Stimulated activated naive CD8-positive, alpha-beta T cell treated with anti-CD3 and anti-CD28 coated beads, Interleukin-15, Interleukin-2, amounts not matched to agents 100 U/mL and 50 U/mL, for 24 hours (primary cell): ENCODE results near the gene POFUT2.
"Not testable (repeated sequence)": the region's sequence is repeated elsewhere in the genome, so short reads cannot be mapped to it uniquely, and the experiment has no call there.

Experiments
- ATAC-seq: fragments of 150-1000 bp; cut with Tn5 transposase; one replicate; pipeline ENCODE4 v1.10.0; 2021
- DNase-seq: peaks from one replicate; pipeline ENCODE4 v3.0.0; 2021

POFUT2 gene

DNA sequence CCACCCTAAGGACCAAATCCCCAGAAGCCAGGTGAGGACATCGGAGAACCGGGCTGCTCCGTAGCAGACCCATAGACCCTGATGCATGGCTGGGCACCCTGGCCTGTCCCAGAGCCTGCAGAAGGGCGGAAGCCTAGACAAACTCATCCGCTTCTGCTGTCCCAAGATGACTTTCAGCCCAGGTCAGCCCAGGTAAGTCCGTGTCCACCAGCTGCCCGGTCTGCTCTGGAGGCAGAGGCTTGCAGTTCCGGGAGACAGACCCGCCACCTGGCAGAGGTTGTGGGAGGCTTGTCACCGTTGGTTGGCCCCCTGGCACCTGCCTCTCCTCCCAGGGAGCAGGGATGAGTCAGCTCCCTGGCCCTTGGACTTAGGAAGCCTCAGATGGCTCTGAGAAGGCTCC, 22.8 kb upstream of the POFUT2 start:
- DNase-seq (no peak), ATAC-seq (no peak)

DNA sequence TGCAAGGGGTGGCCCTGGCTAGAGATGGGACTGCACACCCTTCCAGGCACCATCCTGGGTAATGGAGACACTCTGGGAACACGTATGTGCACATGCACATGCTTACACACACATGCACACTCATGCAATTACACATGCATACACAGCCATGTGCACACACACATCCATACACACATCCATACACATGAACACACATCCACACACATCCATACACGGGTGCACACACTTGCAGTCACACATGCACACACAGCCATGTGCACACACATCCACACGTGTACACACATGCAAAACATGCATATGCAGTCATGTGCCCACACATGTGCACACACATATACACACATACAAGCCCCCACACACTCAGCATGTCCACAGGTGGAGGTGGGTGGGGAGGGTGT, 22.3 kb upstream of the POFUT2 start:
- no peak for DNase-seq
- ATAC-seq, result no peak

DNA sequence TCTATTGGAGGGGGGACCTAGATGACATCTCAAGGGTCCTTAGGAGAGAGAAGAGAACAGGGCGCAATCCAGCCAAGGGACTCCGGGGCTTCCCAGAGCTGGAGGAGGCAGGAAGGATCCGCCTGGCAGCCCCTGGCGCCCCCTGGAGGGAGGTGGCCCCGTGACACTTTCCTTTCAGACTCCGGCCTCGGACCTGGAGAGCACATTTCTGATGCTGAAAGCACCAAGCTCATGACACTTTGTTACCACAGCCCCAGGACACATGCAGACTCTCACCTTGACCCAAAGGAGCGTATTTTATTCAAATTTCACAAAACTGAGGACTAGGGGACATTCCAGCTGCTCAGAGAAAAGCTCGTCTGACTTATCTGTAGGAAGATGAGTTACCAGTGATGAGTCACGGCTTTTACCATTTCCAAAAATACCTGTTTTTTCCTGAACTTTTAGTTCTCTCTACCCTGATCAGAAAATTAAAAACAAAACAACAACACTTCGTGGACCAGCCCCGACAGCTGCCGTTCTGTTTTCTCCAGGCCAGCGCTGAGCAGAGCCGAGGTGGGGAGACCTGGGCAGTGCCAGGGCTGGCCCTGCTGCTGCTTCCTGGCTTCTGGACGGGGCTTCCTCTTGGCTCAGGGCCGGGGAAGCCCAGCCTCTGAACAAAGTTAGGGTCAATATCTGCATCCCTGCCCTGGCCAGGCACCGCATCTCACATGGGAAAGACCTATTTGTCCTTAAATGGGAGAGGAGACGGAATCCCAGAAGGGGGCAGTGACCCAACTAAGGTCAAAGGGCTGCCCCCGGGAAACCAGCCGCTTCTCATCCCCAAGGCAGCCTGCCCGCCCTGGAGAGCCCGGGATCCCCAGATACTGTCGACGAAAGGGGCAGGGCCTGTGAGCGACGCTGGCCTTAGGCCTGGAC, 21.6 kb upstream of the POFUT2 start:
- ATAC-seq (peak; percentile 34), DNase-seq (peak; percentile 68)

DNA sequence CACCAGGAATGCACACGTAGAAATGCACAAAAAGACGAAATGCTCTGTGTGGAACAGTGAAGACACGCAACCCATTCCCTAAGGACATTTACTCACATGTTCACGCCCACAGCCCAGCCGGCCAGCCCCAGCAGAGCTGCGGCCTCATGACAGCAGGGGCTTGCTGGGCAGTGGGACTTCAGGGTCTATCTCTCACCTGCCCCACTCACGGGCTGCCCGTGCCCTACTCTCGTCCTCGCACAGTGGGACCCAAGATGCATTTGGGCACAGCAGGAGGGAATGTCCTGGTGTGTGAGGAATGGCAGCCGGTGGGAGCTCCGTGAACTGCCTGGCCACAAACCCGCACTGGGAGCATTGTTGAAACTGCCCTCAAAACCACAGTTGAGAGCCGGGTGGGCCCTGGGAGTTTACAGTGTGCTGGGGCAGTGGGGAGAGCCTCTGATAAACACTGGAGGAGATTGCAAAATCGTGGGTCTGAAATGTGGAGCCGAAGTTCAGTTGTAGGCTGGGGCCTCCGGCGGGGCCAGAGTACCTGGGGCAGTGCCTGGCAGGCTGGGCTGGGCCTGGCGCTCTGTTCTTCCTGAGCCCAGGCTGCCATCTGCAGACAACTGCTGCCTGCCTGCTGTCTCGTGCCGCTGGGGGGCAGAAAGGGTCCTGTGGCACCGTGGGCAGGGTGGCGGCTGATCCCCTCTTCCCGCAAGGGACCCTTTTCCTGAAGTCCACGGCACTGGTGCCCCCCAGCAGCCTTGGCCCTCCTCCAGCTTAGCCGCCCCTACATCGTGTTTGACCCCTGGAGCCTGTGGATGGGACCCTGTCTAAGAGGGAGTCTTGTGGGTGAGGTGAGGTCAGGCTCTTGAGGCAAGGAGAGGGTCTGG, 20.7 kb upstream of the POFUT2 start:
- ATAC-seq, result no peak

DNA sequence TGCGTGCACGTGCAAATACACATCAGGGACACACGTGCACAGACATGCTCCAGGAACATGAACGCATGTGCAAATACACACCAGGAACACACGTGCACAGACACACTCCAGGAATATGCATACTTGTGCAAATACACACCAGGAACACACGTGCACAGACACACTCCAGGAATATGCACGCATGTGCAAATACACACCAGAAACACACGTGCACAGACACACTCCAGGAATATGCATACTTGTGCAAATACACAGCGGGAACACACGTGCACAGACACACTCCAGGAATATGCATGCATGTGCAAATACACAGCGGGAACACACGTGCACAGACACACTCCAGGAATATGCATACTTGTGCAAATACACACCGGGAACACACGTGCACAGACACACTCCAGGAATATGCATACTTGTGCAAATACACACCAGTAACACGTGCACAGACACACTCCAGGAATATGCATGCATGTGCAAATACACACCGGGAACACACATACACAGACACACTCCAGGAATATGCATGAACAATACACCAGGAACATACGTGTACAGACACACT, 20.0 kb upstream of the POFUT2 start:
- not testable (repeated sequence) for DNase-seq, ATAC-seq

More for the DNA sequence above, 20.7 kb upstream of the POFUT2 start:
- DNase-seq, result no peak

DNA sequence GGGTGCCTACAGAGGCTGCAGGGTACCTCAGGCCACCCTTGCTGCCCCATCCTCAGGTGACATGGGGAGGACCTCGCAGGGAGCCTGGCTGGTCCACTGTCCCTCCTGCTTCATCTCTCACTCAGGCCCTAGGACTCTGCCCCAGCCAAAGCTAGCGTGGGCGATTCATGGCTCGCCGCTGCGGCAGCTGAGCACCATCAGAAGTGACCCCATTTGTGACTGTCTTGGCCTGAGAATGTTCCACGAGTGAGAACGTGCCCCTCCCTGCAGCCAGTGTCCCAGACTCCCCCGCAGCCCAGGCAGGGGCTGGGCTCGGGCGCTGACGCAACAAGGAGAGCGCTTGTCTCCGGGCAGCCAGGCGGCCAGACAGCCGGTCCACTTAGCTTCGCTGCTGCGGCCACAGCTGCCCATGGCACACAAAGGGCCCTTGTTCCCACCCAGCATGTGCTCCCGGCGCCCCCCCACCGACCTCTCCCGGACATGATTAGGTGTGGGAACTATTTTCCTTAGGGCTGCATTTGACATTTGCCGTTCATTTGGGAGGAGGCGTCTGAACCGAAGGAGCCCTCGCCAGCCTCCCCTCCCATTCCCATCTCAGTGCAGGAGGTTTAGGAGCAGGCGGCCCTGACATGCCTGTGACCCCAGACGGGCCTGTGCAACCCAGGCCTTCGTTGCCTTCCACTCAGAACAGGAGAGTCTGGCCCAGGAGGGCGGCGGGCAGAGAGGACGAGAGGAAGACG, 19.3 kb upstream of the POFUT2 start:
- ATAC-seq (no peak), DNase-seq (no peak)

DNA sequence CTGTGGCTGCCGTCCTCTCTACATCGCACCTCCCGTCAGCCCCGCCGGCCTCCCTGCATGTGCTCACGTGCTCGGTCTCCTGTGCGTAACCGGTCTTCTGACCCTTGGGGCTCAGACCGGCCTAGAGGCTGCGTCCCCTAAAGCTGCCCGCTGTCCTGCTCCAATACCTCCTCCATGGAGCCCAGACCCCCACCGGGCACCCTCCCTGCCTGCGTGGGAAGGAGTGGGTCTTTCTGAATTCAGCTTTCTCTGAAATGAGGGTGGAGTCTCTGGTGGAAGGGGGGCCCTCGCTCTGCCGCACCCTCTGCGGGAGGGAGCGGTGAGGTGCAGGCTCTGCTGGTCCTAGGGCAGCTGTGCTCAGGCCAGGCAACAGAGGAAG, 18.7 kb upstream of the POFUT2 start:
- ATAC-seq (no peak), DNase-seq (no peak)

DNA sequence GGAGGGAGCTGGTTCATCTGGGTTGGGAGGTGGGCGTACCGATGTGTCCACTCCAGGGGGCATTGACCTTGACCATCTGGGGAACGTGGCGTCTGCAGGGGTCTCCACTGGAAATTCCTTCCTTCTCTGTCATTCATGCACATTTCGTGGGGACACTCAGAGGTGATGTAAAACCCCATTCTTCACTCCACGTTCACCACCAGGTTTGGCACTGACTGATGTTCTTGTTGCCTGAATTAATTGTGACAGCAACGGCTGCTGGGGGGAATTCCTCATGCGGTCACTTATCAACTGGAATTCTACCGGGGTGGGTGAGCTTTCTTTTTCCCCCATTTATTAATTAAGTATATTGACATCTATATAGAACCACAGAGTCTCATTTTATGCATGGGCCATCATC, 18.1 kb upstream of the POFUT2 start:
- DNase-seq, result no peak
- no peak for ATAC-seq

DNA sequence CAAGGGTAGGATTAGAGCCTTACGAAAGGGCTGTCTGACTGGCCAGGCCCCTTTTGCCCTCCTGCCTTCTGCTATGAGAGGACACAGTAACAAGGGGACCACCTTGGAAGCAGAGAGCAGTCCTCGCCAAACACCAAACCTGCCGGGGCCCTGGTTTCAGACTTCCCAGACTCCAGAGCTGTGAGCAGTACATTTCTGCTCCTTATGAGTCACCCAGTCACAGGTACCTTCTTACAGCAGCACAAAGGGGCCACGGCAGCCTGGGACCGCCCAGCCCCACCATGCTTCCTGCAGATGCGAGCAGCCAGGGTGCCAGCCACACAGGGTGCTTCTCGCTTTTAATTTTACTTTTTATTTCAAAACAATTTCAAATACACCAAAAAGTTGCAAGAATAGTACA, 17.2 kb upstream of the POFUT2 start:
- DNase-seq, result peak; percentile 36
- peak; percentile 58 for ATAC-seq

DNA sequence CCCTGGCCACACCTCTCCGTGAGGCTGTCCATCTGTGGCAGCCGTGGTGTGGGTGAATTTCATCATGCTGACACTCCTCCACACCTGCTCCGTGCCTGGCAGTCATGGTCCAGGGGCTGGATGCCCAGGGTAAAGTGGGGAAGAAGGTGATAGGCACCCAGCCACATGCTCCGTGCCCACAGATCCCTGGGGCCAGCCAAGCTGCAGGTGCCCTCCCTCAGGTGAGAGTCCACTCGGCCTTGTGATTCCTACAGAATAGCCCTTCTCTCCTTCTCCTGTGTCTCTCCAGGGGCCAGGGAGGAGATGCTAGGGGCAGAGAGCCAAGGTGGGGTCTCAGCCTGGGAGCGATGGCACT, 16.8 kb upstream of the POFUT2 start:
- no peak for DNase-seq

DNA sequence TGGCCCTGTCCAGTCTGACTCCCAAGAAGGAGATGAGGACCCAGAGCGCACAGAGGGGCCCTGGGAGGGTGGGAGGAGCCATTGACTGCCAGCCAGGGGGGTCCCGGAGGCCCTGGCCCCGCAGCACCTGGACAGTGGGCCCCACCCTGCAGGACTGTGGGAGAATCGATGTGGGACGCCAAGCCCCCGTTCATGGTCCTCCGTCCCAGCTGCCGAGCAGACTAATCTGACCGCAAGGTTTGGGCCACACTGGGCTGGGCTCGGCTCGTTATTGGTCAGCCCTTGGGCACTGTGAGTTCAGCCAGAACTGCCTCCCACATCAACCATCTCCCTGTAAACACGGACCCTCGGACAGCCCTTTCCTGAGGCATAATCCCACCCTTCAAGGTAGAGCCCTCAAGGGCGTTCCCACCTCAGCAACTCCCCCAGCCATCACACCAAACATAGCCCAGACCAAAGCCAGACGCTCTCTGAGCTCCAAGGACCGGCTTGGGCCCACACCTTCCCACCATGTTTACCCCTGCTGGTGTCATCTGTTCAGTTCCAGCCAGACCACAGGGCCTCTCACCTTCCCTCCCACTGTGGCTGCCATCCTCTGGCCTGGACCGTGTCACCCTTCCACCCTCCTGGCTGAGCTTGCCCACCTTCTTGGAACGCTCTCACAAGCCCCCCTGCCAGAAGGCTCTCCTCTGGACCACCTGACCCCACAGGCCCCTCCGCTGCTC, 16.2 kb upstream of the POFUT2 start:
- ATAC-seq, result no peak
- no peak for DNase-seq

More for the DNA sequence above, 16.8 kb upstream of the POFUT2 start:
- ATAC-seq, result no peak

DNA sequence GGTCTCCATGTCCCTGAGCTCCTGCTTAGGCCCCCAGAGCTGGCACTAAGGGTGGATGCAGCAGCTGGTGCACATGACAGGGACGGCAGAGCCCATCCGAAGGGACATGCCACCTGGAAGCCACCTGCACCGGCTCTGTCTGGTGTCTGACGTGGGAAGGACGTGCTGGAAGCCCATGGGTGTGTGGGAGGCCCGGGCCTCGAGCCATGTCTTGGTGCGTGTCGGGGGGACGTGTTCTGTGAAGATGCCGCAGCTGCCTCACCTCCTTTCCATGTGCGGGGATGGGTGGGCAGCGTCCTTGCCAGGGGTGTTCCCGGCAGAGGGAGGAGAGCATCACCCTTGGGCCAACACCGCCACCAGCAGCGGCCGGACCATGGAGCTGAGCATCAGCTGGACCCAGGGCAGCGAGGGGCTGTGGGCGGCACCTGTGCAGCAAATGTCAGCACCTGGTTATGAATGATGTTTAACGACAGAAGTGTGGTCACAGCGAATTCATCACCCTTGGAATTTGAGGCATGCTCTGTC, 15.5 kb upstream of the POFUT2 start:
- no peak for DNase-seq
- no peak for ATAC-seq

DNA sequence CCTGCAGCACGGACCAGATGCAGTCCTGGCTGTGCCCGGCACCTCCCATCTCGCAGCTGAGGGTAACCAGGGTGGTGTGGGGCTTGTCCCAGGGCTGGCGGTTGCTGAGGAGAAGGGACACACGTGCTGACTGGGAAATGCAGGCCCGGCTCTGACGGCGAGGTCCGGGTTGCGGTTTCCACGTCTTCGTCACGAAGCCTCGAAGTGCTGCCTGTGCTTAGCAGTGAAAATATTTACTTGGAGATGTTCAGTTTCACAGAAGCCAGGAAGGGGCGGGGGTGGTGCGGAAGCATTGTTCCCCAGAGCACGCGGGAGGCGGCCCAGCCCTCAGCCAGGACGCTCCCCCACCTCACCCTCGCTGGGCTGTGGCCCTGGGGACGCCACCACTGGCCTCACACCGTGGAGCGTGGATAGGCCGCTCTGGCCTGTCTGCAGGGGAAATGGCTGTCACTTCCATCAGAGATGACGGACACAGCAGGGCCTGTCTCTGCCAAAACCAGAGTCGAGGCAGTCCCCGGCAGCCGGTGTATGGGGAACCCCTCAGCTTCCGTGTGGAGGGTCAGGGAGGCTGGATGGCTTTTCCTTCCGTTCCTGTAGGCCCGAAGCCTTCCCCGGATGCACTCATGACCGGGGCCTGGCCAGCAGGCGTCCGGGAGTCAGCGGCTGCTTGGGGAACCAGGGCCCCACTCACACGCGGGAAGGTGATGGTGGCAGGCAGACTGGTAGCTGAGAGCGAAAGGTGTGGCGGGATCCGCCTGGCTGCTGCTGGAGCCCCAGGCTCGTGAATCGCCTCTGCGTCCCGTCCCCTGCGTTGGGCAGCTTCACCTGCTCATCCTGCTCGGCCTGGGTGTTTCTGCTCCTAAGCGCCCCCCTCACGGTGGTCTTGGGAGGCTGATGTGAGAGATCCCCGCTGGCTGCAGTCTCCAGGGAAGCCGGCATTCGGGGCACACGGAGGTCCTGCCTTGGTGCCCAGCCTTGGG, 14.7 kb upstream of the POFUT2 start:
- peak; percentile 59 for ATAC-seq
- DNase-seq, result peak; percentile 53

DNA sequence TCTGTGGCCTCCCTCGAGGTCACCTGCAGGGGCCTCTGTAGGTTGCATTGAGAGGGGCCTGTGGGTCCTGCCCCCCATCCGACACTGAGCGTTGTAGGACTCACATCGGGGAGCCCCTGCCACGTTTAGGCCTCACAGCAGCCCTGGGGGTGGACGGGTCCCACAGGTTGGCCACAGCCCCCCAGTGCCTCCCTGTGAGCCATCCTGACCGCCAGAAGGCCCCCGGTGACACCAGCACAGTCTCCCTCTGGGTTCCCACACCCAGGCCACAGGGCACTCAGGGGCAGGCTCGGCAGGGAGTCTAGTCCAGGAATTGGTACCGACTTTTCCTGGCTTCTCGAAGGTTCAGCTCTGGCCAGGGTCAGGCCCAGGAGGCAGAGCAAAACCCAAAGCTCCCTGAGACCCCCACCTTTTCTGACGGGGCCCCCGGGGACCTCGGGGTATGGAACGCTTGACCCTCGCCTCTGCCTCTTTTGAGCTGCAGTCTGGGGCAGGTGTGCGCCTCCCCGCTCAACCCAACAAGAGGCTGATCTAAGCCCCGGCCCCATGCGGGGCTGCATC, 13.9 kb upstream of the POFUT2 start:
- ATAC-seq (no peak), DNase-seq (no peak)

DNA sequence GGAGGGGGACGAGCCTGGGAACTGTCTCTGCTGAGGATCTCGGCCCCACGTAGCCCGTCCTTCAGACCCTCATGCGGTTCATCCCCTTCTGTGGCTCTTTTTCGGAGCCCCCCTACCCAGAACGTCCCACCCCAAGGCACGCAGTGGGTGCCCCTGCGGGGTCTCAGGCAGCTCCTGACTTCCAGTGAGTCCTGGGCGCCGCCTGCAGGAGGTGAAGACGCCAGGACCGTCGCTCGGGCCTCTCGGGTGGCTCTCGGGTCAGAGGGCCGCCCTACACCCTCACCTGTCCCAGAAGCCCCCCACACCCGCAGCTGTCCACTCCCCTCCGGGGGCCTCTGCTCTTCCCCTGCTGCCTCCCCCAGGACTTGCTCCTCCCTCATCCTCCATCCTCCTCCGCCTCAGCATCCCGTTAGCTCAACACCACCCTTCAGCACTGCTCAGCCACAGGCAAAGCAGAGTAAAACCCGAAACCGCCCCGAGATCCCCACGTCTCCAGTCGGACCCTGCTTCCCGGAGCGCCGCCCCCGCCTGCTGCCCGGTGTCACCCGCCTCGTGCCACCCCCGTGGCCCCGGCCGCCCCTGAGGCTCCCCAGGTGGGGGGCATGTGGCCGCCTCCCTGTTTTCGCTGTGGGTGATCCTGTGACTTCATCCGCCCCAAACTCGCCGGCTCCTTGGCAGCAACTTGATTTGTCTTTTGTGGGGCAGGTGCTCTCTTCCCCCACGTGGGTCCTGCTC, 13.3 kb upstream of the POFUT2 start:
- DNase-seq (no peak), ATAC-seq (no peak)

DNA sequence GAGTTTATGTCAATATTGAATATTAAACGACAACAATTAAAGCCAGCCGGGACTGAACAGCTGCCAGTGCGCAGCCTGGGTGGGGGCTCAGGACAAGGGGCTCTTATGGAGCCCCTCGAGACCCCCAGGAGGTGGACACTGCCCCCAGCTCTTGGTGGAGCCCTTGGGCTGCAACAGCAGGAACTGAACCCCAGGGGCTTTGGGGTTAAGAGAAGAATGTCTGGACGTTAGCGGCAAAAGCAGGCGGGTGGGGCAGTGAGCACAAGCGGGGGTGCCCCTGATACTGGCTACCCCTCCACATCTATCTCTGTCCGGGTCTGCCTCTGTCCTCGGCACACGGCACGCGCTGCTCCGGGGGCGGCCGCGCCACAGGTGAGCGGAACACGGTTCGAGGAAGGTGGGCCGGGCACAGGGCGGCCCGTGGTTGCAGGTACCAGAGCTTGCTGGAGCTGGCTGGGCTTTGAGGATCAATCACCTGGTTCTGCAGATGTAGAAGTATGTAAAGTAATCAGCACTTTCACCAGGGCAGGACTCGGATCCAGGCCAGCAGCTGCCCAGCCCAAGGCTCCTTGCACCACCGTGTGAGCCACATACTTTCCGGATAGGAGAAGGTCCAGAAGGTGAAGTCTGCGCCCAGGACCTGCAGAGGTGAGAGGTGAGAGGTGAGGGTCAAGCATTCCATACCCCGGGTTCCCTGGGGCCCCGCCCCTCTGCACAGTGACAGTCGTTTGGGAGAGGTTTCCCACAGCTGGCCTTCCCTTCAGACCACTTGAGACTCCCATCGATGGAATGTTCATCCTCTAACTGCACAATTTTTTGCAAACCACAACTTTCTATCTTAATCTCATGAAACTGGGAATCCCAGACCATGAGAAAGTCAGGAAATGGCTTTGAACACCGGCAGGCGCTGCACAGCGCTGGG, 12.4 kb upstream of the POFUT2 start:
- no peak for ATAC-seq
- no peak for DNase-seq

DNA sequence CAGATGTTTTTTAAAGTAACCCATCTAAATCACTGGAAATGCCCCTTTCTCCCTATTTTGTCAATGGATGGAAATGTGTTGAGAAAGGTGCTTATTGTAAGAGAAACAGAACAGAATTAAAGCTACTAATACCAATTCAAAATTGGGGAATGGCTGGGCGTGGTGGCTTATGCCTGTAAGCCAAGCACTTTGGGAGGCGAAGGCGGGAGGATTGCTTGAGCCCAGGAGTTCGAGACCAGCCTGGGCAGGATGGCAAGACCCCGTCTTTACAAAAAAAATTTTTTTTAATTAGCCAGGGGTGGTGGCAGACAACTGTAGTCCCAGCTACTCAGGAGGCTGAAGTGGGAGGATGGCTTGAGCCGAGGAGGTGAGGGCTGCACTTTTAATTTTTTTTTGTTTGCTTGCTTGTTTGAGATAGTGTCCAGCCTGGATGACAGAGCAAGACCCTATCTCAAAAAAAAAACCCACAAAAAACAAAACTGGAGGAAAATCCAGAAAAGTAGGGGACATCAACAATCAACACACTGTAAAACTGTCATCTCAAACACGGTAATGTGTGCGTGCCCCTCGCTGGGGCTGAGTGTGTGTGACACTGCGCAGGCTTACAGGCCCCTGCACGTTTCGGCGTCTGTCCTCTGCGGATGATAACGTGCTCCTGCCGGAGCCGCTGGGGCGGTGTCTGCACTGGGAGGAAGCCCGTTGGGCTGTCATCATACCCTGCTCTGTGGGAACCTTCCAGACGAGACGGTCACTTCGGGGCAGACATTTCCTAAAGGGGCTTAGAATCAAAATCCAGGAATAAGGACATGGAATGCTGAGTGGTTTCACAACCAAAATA, 11.6 kb upstream of the POFUT2 start:
- ATAC-seq (no peak), DNase-seq (no peak)
